HG02973 (cell line): ENCODE results near the gene RHOH.
"Not testable (repeated sequence)": the region's sequence is repeated elsewhere in the genome, so short reads cannot be mapped to it uniquely, and the experiment has no call there.

Experiments
- ATAC-seq: cut with Tn5 transposase; IDR thresholded peaks from one replicate; pipeline ENCODE4 v1.9.1; 2021; ENCODE audit warnings: moderate library complexity; ENCODE audit not compliant: unreplicated experiment

RHOH gene

GRCh38 chr4:40256817-40257216 lies 60.0 kb downstream of the RHOH start:
- ATAC-seq, result no peak

GRCh38 chr4:40258627-40259026 lies 61.8 kb downstream of the RHOH start:
- no peak for ATAC-seq

GRCh38 chr4:40261231-40262076 lies 64.6 kb downstream of the RHOH start:
- ATAC-seq, result no peak

- no peak for ATAC-seq
Observed at GRCh38 chr4:40262077-40262528, 65.3 kb downstream of the RHOH start.

GRCh38 chr4:40262861-40263260 lies 66.0 kb downstream of the RHOH start:
- no peak for ATAC-seq

- ATAC-seq, result no peak
Observed at GRCh38 chr4:40264497-40264896, 67.7 kb downstream of the RHOH start.

- ATAC-seq, result no peak
Observed at GRCh38 chr4:40264995-40265909, 68.4 kb downstream of the RHOH start.

- no peak for ATAC-seq
Observed at GRCh38 chr4:40265910-40266274, 69.1 kb downstream of the RHOH start.

GRCh38 chr4:40269133-40269532 lies 72.3 kb downstream of the RHOH start:
- ATAC-seq, result no peak

GRCh38 chr4:40270609-40271008 lies 73.8 kb downstream of the RHOH start:
- no peak for ATAC-seq

- no peak for ATAC-seq
Observed at GRCh38 chr4:40275065-40275730, 78.4 kb downstream of the RHOH start.

GRCh38 chr4:40276546-40276945 lies 79.7 kb downstream of the RHOH start:
- no peak for ATAC-seq

- ATAC-seq, result no peak
Observed at GRCh38 chr4:40280586-40280985, 83.8 kb downstream of the RHOH start.

- no peak for ATAC-seq
Observed at GRCh38 chr4:40281099-40281498, 84.3 kb downstream of the RHOH start.

- no peak for ATAC-seq
Observed at GRCh38 chr4:40281913-40282312, 85.1 kb downstream of the RHOH start.

- ATAC-seq, result not testable (repeated sequence)
Observed at GRCh38 chr4:40282857-40283256, 86.0 kb downstream of the RHOH start.

GRCh38 chr4:40283413-40283812 lies 86.6 kb downstream of the RHOH start:
- no peak for ATAC-seq

GRCh38 chr4:40283968-40284367 lies 87.1 kb downstream of the RHOH start:
- ATAC-seq, result no peak

- ATAC-seq, result no peak
Observed at GRCh38 chr4:40285692-40286091, 88.9 kb downstream of the RHOH start.

- no peak for ATAC-seq
Observed at GRCh38 chr4:40288566-40288965, 91.7 kb downstream of the RHOH start.
